Measurements from ENCODE around the gene HAPLN3.

- TF ChIP-seq ZNF274 (IDR thresholded peaks at IDR 0.05; ENCODE audit: low read depth, low read length) (no peak), YY1 (IDR thresholded peaks at IDR 0.05; ENCODE audit: insufficient read depth, insufficient read length) (no peak)
These were observed 961 bp downstream of the HAPLN3 start for GRCh38 chr15:88894348-88894818.
